HepG2 (cell line): ENCODE measurements around the gene HPCAL1. TPM values are rescaled to one million over a fixed set of nuclear protein-coding genes. Genes with fewer than 3 reads are reported as not detected.
A peak's percentile ranks its signal among the peaks of the same experiment; 100 is the strongest.

ENCODE experiments used
- ELF3 ChIP-seq: IDR thresholded peaks from 2 replicates; pipeline ENCODE4 v1.6.1; 2016; ENCODE audit warnings: missing genetic modification reagents, missing compliant biosample characterization
- FLYWCH1 ChIP-seq: sonication (generic); formaldehyde crosslinking; IDR thresholded peaks from 2 replicates; pipeline ENCODE4 v1.8.1; 2023; ENCODE audit warnings: mild to moderate bottlenecking, missing genetic modification reagents
- GFI1 ChIP-seq: sonication (generic); formaldehyde crosslinking; IDR thresholded peaks from 2 replicates; pipeline ENCODE4 v1.5.0; 2020; ENCODE audit warnings: missing genetic modification reagents, mild to moderate bottlenecking, borderline replicate concordance
- ISL2 ChIP-seq: sonication (generic); formaldehyde crosslinking; IDR thresholded peaks from 2 replicates; pipeline ENCODE4 v1.5.0; 2020; ENCODE audit warnings: missing genetic modification reagents
- PTBP1 ChIP-seq: fragments of 200-400 bp; formaldehyde crosslinking; IDR thresholded peaks from 2 replicates; pipeline ENCODE4 v1.6.1; 2018; ENCODE audit warnings: low read length, low read depth; ENCODE audit not compliant: poor library complexity, severe bottlenecking
- ZFP1 ChIP-seq: IDR thresholded peaks from 2 replicates; pipeline ENCODE4 v1.6.1; 2016
- ZHX2 ChIP-seq, 2 experiments: sonication (generic) in 1 of 2; formaldehyde crosslinking in 1 of 2; IDR thresholded peaks; 2 replicates each; pipeline versions ENCODE4 v1.6.1 to v1.9.0; 2014 to 2022; ENCODE audit warnings: antibody characterized with exemption in 1 of 2, borderline replicate concordance in 1 of 2, inconsistent platforms in 1 of 2, low read depth in 1 of 2, missing genetic modification reagents in 1 of 2
- ZNF280D ChIP-seq: sonication (generic); formaldehyde crosslinking; IDR thresholded peaks from 2 replicates; pipeline ENCODE4 v1.5.1; 2020; ENCODE audit warnings: mild to moderate bottlenecking, missing genetic modification reagents
- ZNF430 ChIP-seq: sonication (generic); formaldehyde crosslinking; IDR thresholded peaks from 2 replicates; pipeline ENCODE4 v1.9.0; 2021; ENCODE audit warnings: mild to moderate bottlenecking, missing genetic modification reagents
- ZNF552 ChIP-seq: sonication (generic); formaldehyde crosslinking; IDR thresholded peaks from 2 replicates; pipeline ENCODE4 v1.9.0; 2022; ENCODE audit warnings: missing genetic modification reagents, mild to moderate bottlenecking, borderline replicate concordance
- ZNF703 ChIP-seq: sonication (generic); formaldehyde crosslinking; IDR thresholded peaks from 2 replicates; pipeline ENCODE4 v1.5.1; 2020; ENCODE audit warnings: missing genetic modification reagents, mild to moderate bottlenecking, moderate library complexity, borderline replicate concordance
- ZSCAN30 ChIP-seq: sonication (generic); formaldehyde crosslinking; IDR thresholded peaks from 2 replicates; pipeline ENCODE4 v1.5.0; 2020; ENCODE audit warnings: mild to moderate bottlenecking, missing genetic modification reagents
- polyA plus RNA-seq, 8 experiments: library from polyadenylated mRNA; depleted of rRNA in 3 of 8; stranded (reverse) in 7 of 8; unstranded in 1 of 8; fragments of >200 nt; fragmentation: Illumina TruSeq in 4 of 8; extraction: Trizol in 4 of 8; gene quantifications; 2 replicates each; pipeline versions ENCODE4 v1.2.1 to v1.2.3, GENCODE V29; 2011 to 2016; ENCODE audit warnings: low read depth in 4 of 8, missing spikeins in 1 of 8, mixed read lengths in 1 of 8; ENCODE audit not compliant: insufficient read depth in 1 of 8
- total RNA-seq, 5 experiments: library from RNA; depleted of rRNA; stranded (reverse); fragments of >200 nt; fragmentation: Illumina TruSeq; extraction: Trizol; gene quantifications; 2 replicates each; pipeline ENCODE4 v1.2.3, GENCODE V29; 2016; ENCODE audit warnings: low read depth in 1 of 5
- TF ChIP-seq, protein P1 (sequence below): IDR thresholded peaks from 2 replicates; pipeline ENCODE4 v1.6.1; 2016; ENCODE audit warnings: missing biosample characterization, missing genetic modification reagents, low read depth
- TF ChIP-seq, protein P2 (sequence below): sonication (generic); formaldehyde crosslinking; IDR thresholded peaks from 2 replicates; pipeline ENCODE4 v1.4.0; 2020; ENCODE audit warnings: mild to moderate bottlenecking, missing genetic modification reagents
- TF ChIP-seq, protein P3 (sequence below): sonication (generic); formaldehyde crosslinking; IDR thresholded peaks from 2 replicates; pipeline ENCODE4 v1.5.1; 2020; ENCODE audit warnings: mild to moderate bottlenecking, moderate library complexity, missing genetic modification reagents

Gene HPCAL1
- total and polyA plus RNA-seq, 2 of the 13 experiments (the other 11 are each of a cell fraction or from before 2014, with no cell fraction given) = 29.5 to 29.9 TPM

DNA sequence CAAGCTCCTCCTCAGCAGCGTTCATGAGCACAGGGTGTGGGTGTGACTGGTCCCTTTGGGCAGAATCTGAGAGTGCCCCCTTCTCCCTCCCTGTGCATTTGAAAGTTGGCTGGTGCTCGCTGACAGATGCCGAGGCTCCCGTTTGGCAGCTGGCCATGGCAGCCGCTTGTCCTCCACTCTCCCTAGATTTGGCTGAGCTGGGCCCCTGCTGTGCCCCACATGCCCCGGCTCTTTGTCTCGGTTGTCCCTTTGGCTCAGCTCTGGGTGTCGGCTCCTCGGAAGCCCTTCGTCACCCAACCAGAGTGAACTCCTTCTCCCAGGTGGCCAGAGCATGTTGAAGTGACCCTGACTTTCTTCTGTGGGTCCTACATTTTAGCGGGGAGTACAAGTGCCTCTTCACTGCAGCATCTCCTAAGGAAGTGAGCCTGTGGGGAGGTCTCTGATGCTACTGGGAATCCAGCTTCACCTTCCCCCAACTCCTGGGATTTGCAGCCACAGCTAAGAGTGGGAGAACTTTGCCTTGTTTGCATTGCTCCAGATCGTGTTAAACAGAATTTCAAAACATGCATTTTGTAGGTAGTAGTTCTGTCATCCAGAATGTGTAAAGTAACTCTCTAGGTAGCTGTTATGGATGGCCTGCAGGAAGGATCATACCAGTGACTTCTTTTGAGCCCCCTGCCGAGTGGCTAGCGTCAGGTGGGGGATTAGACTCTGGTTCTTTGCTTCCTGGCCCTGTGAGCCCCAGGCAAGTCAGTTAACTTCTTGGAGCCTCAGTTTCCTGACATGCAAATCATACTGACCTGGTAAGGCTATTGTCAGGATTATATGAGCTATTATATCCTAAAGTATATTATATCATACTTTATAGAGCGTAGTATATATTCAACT lies 24.2 kb downstream of the HPCAL1 start (continued):
- TF ChIP-seq, protein P1, sequence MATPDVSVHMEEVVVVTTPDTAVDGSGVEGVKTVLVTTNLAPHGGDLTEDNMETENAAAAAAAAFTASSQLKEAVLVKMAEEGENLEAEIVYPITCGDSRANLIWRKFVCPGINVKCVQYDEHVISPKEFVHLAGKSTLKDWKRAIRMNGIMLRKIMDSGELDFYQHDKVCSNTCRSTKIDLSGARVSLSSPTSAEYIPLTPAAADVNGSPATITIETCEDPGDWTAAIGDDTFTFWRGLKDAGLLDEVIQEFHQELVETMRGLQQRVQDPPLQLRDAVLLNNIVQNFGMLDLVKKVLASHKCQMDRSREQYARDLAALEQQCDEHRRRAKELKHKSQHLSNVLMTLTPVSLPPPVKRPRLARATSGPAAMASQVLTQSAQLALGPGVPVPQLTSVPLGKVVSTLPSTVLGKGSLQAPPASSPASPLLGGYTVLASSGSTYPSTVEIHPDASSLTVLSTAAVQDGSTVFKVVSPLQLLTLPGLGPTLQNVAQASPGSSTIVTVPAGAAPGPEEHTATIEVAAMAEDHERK (CRISPR knock-in tag) = no peak
- TF ChIP-seq PTBP1 (no peak), ZHX2 (IDR thresholded peaks at IDR 0.05; ENCODE audit: low read depth) (no peak), ZHX2 (CRISPR knock-in tag; IDR thresholded peaks at IDR 0.05; ENCODE audit: borderline replicate concordance) (no peak), FLYWCH1 (no peak), ZSCAN30 (CRISPR knock-in tag) (no peak), ISL2 (no peak), ELF3 (CRISPR knock-in tag) (no peak), GFI1 (CRISPR knock-in tag) (no peak), ZNF430 (CRISPR knock-in tag) (peak; percentile 58), ZNF703 (CRISPR knock-in tag) (no peak), ZNF552 (no peak), ZFP1 (0 out of 2 replicates have a peak, but pooled peaks have one; percentile 45), ZNF280D (no peak)
- TF ChIP-seq, protein P2, sequence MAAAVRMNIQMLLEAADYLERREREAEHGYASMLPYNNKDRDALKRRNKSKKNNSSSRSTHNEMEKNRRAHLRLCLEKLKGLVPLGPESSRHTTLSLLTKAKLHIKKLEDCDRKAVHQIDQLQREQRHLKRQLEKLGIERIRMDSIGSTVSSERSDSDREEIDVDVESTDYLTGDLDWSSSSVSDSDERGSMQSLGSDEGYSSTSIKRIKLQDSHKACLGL (CRISPR knock-in tag) = no peak
- TF ChIP-seq, protein P3, sequence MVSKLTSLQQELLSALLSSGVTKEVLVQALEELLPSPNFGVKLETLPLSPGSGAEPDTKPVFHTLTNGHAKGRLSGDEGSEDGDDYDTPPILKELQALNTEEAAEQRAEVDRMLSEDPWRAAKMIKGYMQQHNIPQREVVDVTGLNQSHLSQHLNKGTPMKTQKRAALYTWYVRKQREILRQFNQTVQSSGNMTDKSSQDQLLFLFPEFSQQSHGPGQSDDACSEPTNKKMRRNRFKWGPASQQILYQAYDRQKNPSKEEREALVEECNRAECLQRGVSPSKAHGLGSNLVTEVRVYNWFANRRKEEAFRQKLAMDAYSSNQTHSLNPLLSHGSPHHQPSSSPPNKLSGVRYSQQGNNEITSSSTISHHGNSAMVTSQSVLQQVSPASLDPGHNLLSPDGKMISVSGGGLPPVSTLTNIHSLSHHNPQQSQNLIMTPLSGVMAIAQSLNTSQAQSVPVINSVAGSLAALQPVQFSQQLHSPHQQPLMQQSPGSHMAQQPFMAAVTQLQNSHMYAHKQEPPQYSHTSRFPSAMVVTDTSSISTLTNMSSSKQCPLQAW (CRISPR knock-in tag) = no peak
